Omental fat pad (tissue), 4 donors: ENCODE results near the gene ZNF24. TPM values are rescaled to one million over a fixed set of nuclear protein-coding genes. Genes with fewer than 3 reads are reported as not detected.

ENCODE experiments used
- ATAC-seq: fragments of 150-250 bp; one replicate; pipeline ENCODE4 v1.9.1; 2016; ENCODE audit warnings: mild to moderate bottlenecking, moderate library complexity; ENCODE audit not compliant: low FRiP score
- DNase-seq: peaks from one replicate; pipeline ENCODE4 v3.0.0-alpha.2; 2019; ENCODE audit warnings: low spot score
- CTCF ChIP-seq, 3 donors: fragments of 450-650 bp; IDR thresholded peaks; one replicate each; pipeline ENCODE4 v1.5.1; 2016 to 2017; ENCODE audit warnings: antibody characterized with exemption in 3 of 3, mild to moderate bottlenecking in 3 of 3, moderate library complexity in 2 of 3
- total RNA-seq, 4 donors: library from RNA; depleted of rRNA; stranded (reverse); fragments of >200 nt; gene quantifications; one replicate each; pipeline ENCODE4 v1.1.0, GENCODE V29; 2016

Gene ZNF24
- total RNA-seq, 4 donors from 2014 or later = 24.8 to 41.9 (median 30.8) TPM

GRCh38 chr18:35343488-35343935 lies 708 bp downstream of the ZNF24 start:
- DNase-seq (no peak), ATAC-seq (no peak)
- no peak for TF ChIP-seq CTCF (IDR thresholded peaks at IDR 0.05)

- DNase-seq (no peak), ATAC-seq (no peak)
- TF ChIP-seq CTCF (IDR thresholded peaks at IDR 0.05) = no peak
These were observed 6.9 kb downstream of the ZNF24 start for GRCh38 chr18:35337286-35337685.

- no peak for DNase-seq
- TF ChIP-seq CTCF (IDR thresholded peaks at IDR 0.05) = no peak
- ATAC-seq = no peak
These were observed 8.4 kb downstream of the ZNF24 start for GRCh38 chr18:35335866-35336265.

- TF ChIP-seq CTCF (IDR thresholded peaks at IDR 0.05) = no peak
- no peak for ATAC-seq
- DNase-seq = no peak
These were observed 9.4 kb downstream of the ZNF24 start for GRCh38 chr18:35334821-35335220.

- TF ChIP-seq CTCF (IDR thresholded peaks at IDR 0.05) = no peak
- ATAC-seq = no peak
- DNase-seq = no peak
These were observed 10.0 kb downstream of the ZNF24 start for GRCh38 chr18:35334212-35334611.

GRCh38 chr18:35331367-35332087 lies 12.7 kb downstream of the ZNF24 start:
- TF ChIP-seq CTCF (IDR thresholded peaks at IDR 0.05) = no peak
- ATAC-seq = no peak
- DNase-seq = no peak

- DNase-seq (no peak), ATAC-seq (no peak)
These were observed 15.4 kb downstream of the ZNF24 start for GRCh38 chr18:35328868-35329267.

More at GRCh38 chr18:35328868-35329267, 15.4 kb downstream of the ZNF24 start:
- TF ChIP-seq CTCF (IDR thresholded peaks at IDR 0.05) = no peak
